COR-L47 (cell line): Measurements from ENCODE around the gene DEFB125.
"Not testable (repeated sequence)": the region's sequence is repeated elsewhere in the genome, so short reads cannot be mapped to it uniquely, and the experiment has no call there.

ENCODE experiments used
- DNase-seq: peaks from one replicate; lab custom pipeline; 2025; lab: John Stamatoyannopoulos, UW

Gene DEFB125, protein sequence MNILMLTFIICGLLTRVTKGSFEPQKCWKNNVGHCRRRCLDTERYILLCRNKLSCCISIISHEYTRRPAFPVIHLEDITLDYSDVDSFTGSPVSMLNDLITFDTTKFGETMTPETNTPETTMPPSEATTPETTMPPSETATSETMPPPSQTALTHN

DNA sequence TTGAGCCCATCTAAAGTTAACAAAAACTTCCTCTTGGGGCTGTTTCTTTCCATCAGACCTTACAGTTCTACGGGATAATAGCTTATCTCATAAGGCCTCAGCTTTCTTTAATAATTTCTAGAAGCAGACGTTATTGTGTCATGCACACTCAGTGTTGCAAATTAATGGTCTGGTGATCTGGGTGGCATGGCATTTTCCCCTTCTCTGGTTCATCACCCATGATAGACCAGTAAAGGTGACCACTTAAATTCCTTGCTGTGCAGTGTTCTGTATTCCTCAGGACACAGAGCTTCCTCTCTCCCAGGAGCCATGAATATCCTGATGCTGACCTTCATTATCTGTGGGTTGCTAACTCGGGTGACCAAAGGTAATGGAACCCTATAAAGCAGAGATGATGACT, at the start of gene DEFB125:
Gene DEFB125 (plus strand): TSS at position 272 of the 400 bp plus-strand sequence. CDS start 38 bp downstream, at position 310.
- no peak for DNase-seq

DNA sequence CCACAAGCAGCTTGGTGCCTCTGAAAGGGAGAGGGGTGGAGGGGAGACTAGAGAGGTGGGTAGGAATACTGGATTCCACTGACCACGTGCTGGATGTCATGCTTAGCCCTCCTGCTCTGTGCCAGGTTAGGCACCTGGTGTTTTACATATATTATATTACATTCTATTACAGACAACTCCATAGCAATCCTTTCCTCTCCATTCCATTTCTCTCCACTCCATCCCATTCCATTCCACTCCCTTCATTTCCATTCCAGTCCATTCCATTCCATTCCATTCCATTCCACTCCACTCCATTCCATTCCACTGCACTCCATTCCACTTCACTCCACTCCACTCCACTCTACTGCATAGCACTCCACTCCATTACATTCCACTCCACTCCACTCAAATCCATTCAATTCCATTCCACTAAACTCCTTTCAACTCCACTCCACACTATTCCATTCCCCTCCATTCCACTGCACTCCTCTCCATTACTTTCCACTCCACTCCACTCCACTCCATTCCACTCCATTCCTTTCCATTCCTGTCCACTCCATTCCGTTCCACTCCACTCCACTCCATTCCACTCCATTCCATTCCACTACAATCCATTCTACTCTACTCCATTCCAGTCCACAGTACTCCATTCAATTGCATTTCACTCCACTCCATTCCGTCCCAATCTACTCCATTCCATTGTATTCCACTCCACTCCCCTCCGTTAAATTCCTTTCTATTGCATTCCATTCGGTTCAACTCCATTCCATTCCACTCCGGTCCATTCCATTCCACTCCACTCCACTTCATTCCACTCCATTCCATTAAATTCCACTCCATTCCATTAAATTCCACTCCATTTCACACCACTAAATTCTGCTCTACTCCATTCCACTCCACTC, 27.2 kb upstream of the DEFB125 start:
- DNase-seq: no peak

DNA sequence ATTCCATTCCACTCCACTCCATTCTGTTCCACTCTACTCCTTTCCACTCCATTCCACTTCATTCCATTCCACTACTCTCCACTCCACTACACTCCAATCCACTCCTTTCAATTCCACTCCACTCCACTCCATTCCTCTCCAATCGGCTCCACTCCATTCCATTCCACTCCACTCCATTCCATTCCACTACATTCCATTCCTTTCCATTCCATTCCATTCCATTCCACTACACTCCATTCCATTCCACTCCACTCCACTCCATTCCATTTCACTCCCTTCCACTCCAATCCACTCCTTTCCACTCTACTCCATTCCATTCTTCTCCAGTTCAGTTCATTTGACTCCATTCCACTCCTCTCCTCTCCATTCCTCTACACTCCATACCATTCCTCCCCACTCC, 26.2 kb upstream of the DEFB125 start:
- no peak for DNase-seq

DNA sequence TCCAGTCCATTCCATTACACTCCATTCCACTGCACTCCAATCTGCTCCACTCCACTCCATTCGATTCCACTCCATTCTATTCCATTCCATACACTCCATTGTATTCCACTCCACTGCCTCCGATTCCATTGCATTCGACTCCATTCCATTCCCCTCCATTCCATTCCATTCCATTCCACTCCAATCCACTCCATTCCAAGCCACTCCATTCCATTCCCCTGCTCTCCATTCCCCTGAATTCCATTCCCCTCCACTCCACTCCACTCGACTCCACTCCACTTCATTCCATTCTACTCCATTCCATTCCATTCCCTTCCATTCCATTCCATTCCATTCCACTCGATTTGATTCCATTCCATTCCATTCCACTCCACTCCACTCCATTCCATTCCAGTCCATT, 25.7 kb upstream of the DEFB125 start:
- DNase-seq: no peak

DNA sequence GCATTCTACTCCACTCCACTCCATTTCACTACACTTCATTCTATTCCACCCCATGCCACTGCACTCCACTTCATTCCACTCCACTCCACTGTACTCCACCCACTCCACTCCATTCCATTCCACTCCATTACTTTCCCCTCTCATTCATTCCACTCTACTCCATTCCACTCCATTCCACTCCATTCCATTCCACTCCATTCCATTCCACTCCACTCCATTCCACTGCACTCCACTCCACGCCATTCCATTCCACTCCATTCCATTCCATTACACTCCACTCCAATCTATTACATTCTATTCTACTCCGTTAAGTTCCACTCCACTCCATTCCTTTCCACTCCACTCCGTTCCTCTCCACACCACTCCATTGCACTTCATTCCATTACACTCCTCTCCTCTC, 25.0 kb upstream of the DEFB125 start:
- DNase-seq: no peak

DNA sequence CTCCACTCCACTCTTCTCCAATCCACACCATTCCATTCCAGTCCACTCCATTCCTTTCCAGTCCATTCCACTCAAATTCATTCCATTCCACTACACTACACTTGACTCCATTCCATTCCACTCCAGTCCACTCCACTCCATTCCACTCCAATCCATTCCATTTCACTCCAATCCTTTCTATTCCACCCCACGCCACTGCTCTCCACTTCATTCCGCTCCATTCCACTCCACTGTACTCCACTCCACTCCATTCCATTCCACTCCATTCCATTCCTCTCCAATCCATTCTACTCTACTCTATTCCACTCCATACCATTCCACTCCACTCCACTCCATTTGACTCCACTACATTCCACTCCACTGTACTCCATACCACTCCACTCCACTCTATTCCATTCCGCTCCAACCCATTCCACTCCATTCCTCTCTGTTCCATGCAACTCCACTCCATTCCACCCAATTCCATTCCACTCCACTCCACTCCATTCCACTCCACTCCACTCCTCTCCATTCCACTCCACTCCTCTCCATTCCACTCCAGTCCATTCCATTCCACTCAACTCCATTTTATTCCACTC, 23.4 kb upstream of the DEFB125 start:
- DNase-seq: no peak

DNA sequence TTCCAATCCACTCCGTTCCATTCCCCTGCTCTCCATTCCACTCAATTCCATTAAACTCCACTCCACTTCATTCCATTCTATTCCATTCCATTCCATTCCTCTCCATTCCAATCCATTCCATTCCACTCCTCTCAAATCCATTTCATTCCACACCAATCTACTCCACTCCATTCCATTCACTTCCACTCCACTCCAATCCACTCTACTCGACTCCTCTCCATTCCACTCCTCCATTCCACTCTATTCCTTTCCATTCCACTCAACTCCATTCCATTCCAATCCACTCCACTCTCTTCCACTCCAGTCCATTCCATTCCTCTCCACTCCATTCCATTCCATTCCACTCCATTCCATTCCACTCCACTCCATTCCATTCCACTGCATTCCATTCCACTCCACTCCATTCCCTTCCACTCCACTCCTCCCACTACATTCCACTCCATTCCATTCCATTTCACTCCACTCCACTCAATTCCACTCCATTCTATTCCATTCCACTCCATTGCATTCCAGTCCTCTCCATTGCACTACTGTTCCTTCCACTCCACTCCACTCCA, 22.6 kb upstream of the DEFB125 start:
- DNase-seq: no peak

DNA sequence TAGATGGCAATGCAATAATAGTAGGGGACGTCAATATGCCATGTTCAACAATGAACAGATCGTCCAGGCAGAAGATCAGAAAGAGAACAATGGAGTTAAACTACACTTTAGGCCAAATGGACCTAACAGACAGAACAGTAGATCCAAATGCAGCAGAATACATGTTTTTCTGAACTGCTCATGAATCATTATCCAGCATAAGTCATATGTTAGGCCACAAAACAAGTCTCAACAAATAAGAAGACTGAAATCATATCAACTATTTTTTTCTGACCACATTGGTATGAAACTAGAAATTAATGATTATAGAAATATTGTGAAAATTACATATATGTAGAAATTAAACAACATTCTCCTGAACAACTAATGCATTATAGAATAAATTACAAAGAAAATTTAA, 10.2 kb upstream of the DEFB125 start:
- no peak for DNase-seq

DNA sequence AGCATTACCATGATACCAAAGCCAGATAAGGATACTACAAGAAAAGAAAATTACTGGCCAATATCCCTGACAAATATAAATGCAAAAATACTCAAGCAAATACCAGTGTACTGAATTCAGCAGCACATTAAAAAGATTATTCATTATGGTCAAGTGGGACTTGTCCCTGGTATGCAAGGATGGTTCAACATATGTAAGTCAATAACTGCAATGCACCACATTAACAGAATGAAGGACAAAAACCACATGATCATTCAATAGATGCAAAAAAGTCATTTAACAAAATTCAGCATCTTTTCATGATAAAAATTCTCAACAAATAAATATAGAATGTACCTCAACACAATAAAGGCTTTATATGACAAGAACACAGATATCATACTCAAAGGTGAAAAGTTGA, 9.1 kb upstream of the DEFB125 start:
- no peak for DNase-seq

DNA sequence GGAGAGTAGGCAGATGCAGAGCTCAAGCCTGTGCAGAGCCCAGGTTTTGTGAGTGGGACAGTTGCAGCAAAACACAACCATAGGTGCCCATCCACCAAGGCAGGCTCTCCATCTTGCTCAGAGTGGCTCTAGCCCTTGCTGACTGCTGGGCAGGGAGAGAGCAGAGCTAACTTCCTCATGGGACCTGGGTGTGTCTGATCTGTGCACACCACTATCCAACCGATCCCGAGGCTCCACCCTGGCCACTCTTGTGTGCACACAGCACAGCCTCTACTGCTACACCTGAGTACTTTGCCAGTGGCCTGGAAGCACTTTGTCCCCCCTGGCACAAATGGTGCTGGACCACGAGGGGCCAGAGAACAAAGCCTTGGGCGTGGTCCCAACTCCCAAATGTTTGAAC, 7.9 kb upstream of the DEFB125 start:
- DNase-seq: no peak

DNA sequence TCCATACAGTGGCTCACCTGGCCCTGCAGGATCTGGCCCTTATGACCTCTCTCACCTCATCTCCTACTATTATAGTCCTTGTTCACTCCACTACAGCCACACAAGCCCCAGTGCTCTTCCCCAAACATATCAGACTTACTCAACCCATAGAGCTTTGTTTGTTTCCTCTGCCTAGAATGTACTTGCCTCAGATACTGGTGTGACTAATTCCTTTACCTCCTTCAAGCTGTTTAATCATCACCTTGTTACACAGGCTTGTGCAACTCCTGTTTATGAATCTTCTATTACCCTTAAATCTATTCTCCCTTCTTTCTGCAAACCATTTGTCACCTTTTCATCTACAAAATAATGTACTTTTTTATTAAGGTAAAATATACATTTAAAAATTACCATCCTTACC, 3.2 kb downstream of the DEFB125 start:
- no peak for DNase-seq

DNA sequence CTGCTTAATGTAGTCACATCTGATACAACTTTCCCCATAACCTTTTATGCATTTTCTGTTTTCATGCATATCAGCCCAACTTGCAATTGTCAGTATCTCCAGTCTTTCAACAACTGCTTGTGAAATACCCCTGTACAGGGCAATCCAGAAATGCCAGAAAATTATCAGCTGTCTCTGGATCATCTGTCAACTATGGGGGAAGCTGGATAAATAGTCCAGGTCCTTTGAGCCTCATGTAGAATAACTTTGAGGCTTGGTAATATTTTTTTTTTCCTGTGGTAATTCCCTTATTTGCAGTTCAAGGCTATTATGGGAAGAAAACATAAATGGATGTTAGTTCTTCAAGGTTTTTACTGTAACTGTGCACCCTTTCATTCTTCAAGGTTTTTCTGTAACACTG, 6.2 kb downstream of the DEFB125 start:
- DNase-seq: no peak

DNA sequence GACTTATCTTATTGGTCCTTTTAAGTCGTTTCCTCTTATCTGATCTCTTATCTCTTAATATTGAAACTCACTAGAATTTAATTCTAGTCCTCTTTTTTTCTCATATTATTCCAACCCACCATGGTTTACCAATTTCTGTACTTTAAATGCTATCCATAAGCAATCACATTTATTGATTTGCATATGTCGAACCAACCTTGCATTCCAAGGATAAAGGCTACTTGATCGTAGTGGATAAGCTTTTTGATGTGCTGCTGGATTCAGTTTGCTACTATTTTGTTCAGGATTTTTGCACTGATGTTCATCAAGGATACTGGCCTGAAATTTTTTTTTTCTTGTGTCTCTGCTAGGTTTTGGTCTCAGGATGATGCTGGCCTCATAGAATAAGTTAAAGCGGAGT, 7.7 kb downstream of the DEFB125 start:
- no peak for DNase-seq

DNA sequence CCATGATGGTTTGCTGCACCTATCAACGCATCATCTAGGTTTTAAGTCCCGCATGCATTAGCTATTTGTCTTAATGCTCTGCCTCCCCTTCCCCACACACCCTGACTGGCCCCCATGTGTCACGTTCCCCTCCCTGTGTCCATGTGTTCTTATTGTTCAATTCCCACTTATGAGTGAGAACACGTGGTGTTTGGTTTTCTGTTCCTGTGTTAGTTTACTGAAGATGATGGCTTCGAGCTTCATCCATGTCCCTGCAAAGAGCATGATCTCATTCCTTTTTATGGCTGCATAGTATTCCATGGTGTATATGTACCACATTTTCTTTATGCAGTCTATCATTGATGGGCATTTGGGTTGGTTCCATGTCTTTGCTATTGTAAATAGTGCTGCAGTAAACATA, 10.2 kb downstream of the DEFB125 start:
- not testable (repeated sequence) for DNase-seq

DNA sequence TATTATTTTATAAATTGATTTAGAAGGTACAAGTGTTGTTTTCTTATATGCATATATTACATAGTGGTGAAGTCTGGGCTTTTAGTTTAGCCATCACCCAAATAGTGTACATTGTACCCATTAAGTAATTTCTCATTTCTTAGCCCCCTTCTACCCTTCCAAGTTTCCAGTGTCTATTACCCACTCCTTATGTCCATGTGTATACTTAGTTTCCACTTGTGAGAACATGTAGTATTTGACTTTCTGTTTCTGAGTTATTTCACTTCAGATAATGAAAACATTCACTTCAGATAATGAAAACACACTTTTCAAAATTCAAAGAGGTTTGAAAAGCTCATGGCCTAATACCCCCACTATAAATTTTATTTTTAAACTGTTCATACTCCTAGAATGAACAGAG, 14.5 kb downstream of the DEFB125 start:
- DNase-seq: no peak

DNA sequence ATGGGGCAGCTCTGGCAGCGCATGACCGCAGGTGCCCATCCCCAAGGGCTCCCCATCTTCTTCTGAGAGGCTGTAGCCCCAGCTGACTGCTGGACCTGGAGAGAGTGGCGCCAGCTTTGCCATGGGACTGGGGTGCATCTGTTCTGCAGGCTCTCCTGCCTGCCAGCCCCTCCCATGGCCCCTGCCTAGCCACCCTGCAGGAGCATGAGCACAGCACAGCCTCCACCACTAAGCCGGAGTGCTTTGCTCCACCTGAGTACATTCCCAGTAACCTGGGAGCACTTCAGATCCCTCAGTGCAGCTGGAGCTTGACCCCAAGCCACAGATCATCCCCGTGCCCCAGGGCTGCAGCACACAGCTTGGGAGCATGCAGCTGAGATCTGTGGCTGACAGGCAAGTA, 16.0 kb downstream of the DEFB125 start:
- no peak for DNase-seq

DNA sequence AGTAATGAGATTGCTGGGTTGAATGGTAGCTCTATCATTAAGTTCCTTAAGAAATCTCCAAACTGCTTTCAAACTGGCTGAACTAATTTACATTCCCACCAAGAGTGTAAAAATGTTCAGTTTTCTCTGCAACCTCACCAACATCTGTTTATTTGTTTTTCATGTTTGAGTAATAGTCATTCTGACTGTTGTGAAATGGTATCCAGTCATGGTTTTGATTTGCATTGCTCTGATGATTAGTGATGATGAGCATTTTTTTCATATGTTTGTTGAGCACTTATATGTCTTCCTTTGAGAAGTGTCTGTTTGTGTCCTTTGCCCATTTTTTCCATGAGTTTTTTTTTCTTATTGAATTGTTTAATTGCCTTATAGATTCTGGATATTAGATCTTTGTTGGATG, 24.9 kb downstream of the DEFB125 start:
- no peak for DNase-seq

DNA sequence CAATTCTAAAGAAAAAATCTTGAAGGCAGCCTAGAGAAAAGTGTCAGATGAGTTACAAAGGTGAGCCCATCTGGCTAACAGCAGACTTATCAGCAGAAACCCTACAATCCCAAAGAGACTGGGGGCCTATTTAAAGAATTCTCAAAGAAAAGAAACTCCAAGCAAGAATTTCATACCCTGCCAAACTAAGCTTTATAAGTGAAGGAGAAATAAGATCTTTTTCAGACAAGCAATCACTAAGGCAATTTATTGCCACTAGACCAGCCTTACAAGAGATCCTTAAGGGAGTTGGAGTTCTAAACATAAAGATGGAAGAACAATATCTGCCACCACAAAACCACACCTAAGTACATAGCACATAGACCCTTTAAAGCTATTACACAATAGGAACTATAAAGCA, 30.0 kb downstream of the DEFB125 start:
- DNase-seq: no peak

DNA sequence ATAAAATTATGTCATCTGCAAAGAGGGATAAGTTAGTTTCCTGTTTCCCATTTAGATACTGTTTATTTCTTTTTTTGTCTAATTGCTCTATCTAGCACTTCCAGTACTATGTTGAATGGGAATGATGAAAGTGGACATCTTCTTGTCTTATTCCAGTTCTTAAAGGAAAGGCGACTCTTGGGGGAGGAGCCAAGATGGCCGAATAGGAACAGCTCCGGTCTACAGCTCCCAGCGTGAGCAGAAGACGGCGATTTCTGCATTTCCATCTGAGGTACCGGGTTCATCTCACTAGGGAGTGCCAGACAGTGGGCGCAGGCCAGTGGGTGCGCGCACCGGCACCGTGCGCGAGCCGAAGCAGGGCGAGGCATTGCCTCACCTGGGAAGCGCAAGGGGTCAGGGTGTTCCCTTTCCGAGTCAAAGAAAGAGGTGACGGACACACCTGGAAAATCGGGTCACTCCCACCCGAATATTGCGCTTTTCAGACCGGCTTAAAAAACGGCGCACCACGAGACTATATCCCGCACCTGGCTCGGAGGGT, 42.4 kb downstream of the DEFB125 start:
- DNase-seq: not testable (repeated sequence)

DNA sequence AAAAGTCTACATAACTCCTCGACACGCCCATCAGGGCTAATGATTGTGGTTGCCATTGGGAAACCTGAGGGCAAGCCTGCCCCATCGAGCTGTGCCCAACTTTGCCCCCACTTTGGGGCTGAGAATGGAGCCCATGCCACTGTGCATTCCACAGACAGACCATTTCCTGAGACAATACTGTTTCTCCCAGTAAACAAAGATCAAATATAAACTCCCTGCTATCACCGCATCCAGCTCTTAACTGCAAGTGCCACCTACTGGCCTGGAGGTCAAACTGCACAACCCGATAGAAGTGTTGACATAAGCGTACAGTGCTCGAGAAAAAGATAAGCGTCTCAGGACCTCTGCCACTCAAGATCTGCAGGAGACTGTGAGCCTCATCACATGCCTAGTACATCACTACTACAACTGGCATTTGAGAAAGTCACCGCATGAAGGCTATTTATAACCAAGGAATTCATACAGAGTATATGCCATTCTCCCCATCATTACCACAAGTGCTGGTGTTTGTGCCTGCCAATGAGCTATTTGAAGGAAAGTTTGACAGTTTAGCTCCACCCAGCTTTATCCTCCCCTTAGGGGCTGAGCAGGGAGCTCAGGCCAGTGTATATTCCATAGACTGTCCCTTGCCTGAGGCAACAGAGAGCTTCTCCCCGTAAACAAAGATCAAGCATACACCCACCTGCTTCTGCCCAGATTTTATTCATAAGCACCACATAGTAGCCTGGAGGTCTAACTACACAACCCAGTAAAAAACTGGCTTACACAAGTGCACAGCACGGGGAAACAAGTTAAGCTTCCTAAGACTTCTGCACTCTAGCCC, 50.4 kb downstream of the DEFB125 start:
- DNase-seq: peak; percentile 1

DNA sequence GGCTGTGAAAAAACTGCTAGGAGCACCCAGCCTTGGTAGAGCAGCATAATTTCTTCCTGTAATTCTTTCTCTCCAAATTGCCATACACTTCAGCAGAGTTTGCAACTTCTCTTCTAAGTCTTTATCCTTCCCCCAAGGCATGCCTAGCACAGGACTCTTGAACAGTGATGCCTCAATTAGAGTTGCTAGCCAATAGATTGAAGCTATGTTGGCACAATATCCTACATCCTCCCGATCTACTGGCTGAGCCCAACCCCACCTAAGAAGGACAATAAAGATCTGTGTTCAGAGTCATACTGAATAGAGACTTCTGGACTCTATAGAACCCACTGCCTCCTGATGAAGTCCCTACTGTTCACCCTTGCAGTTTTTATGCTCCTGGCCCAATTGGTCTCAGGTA, 54.8 kb downstream of the DEFB125 start, which contains the start of gene DEFB126:
Gene DEFB126 (plus strand): TSS at position 301 of the 400 bp plus-strand sequence. CDS start 39 bp downstream, at position 340.
- no peak for DNase-seq

DNA sequence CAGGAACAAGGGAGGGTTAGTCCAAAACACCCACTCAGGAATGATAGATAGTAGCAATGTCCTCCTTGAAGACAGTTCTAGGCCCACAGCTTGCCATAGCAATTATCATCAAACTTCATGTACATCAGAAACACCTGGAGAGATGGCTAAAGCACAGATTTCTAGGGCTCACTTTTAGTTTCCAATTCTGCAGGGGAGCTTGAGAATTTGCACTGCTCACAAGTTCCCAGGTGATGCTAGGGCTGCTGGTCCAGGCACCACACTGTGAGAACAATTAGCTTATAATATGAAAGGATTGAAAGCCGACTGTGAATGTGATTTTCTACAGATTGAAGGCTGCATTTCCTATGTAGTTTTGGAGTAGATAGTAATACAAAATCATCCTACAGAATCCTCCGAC, 58.4 kb downstream of the DEFB125 start:
- DNase-seq: no peak
